Prostate gland (tissue), 2 donors: ENCODE results near the gene HAUS8.

Source experiments
- CTCF ChIP-seq, 4 experiments: fragments of 200-600 bp in 2 of 4; fragments of 450-650 bp in 2 of 4; sonication (generic) in 2 of 4; IDR thresholded peaks; 1 replicate in 3 of 4; 2 replicates in 1 of 4; pipeline ENCODE4 v1.5.1; 2016 to 2019; ENCODE audit warnings: antibody characterized with exemption in 4 of 4, mild to moderate bottlenecking in 2 of 4, moderate library complexity in 2 of 4
- POLR2A ChIP-seq: fragments of 450-650 bp; IDR thresholded peaks from one replicate; pipeline ENCODE4 v1.6.1; 2016; ENCODE audit warnings: antibody characterized with exemption, mild to moderate bottlenecking
- POLR2AphosphoS5 ChIP-seq: sonication (generic); formaldehyde crosslinking; IDR thresholded peaks from one replicate; pipeline ENCODE4 v1.6.1; 2017; ENCODE audit warnings: antibody characterized with exemption

DNA sequence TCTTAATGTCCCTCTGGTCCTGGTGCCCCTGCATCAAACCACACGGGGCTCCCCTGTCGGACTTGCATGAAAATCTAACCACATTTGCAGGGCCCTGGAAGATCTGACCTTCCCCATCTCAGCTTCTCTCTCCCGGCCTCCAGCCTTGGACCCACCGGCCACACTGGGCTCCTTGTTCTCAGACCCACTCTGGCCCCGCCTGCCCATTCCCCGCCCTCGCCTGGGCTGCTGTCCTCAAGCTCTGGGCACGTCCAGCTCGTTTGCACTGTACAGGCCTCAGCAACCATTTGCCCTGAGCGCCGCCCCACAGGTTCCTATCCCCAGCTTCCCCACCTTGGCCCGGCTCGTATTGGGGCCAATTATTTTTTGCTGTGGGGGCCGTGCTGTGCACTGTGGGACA, 10.9 kb upstream of the HAUS8 start:
- TF ChIP-seq POLR2A (no peak), POLR2AphosphoS5 (no peak), CTCF (IDR thresholded peaks at IDR 0.05) (no peak)
